ENCODE data around the gene MARVELD3.
"Not testable (repeated sequence)": the region's sequence is repeated elsewhere in the genome, so short reads cannot be mapped to it uniquely, and the experiment has no call there.

MARVELD3 gene

DNA sequence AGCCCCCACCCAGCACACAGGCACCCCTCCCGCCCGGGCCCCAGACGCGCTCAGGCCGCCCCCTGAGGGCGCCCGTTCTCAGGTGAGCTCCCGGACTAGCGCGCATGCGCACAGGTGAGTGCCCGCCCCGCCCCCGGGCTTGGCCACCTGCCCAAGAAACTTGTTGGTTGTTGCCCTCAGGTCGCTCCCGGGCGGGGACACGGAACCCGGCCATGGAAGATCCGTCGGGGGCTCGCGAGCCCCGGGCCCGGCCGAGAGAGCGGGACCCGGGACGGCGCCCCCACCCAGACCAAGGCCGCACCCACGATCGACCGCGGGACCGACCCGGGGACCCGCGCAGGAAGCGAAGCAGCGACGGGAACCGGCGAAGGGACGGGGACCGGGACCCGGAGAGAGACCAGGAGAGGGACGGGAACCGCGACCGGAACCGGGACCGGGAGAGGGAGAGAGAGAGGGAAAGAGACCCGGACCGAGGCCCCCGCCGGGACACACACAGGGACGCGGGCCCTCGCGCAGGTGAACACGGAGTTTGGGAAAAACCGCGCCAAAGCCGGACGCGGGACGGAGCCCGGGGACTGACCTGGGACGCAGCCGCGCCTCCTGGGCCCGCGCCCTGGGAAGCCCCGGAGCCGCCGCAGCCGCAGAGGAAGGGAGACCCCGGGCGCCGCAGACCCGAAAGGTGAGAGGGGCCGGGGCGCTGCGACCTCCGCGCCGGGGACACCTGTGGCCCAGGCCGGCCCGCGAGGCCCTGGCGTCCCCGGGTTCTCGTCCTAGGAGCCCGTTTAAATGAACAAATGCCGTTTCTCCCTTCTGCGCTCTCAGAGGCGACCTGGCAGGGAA lies at the start of gene MARVELD3:
Gene MARVELD3 (plus strand): TSS at position 167 of the 840 bp plus-strand sequence. CDS start 46 bp downstream, at position 213.
- peak; percentile 69 for DNase-seq (ENCODE audit: low spot score)

- no peak for DNase-seq (ENCODE audit: low spot score)
Measured at GRCh38 chr16:71576971-71577370, 49.0 kb upstream of the MARVELD3 start, which contains the start of gene TAT. TAT (minus strand) TSS chr16:71577092; CDS start chr16:71576415, 677 bp downstream.

DNA sequence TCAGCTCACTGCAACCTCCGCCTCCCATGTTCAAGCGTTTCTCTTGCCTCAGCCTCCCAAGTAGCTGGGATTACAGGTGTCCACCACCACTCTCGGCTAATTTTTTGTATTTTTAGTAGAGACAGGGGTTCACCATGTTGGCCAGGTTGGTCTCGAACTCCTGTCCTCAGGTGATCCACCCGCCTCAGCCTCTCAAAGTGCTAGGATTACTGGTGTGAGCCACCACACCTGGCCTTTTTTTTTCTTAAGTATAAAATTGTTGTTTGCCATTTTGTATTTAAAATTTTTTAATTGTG lies 43.5 kb upstream of the MARVELD3 start:
- not testable (repeated sequence) for DNase-seq (ENCODE audit: low spot score)

GRCh38 chr16:71584543-71585317 lies 41.3 kb upstream of the MARVELD3 start:
- DNase-seq (ENCODE audit: low spot score), result no peak

- DNase-seq (ENCODE audit: low spot score), result no peak
Measured at GRCh38 chr16:71585318-71585703, 40.7 kb upstream of the MARVELD3 start.

DNA sequence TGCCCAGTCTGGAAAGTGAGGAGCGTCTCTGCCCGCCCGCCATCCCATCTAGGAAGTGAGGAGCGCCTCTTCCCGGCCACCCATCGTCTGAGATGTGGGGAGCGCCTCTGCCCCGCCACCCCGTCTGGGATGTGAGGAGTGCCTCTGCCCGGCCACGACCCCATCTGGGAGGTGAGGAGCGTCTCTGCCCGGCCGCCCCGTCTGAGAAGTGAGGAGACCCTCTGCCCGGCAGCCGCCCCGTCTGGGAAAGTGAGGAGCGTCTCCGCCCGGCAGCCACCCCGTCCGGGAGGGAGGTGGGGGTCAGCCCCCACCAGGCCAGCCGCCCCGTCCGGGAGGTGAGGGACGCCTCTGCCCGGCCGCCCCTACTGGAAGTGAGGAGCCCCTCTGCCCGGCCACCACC lies 36.6 kb upstream of the MARVELD3 start:
- not testable (repeated sequence) for DNase-seq (ENCODE audit: low spot score)

DNA sequence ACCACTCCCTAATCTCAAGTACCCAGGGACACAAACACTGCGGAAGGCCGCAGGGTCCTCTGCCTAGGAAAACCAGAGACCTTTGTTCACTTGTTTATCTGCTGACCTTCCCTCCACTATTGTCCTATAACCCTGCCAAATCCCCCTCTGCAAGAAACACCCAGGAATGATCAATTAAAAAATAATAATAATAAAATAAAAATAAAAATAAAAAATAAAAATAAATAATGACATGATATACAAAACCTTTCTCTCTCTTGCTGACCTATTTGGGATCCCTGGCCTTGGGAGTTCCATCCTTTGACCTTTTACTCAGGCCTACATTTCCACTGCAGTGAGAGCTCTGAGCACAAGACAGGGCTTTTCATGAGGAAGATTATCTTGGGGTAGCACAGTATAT lies 35.9 kb upstream of the MARVELD3 start:
- DNase-seq (ENCODE audit: low spot score), result not testable (repeated sequence)

DNA sequence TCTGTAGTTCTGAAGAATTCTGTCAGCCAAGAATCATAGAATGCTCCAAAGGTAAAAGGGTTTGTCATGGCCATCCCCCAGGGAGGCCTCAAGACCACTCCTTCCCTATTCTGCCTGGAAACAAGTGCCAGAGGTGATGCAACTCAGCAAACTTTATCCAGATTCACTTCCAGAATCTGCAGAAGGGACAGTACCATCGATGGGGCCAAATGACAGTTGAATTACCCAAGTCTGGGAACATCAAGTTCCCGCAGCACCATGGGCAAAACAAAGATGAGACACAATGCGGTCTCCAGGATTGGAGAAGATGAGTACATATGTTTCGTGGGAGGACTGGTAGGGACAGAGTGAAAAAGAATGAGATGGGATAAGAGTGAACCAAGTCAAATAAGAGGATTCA lies 35.4 kb upstream of the MARVELD3 start:
- DNase-seq (ENCODE audit: low spot score), result no peak

DNA sequence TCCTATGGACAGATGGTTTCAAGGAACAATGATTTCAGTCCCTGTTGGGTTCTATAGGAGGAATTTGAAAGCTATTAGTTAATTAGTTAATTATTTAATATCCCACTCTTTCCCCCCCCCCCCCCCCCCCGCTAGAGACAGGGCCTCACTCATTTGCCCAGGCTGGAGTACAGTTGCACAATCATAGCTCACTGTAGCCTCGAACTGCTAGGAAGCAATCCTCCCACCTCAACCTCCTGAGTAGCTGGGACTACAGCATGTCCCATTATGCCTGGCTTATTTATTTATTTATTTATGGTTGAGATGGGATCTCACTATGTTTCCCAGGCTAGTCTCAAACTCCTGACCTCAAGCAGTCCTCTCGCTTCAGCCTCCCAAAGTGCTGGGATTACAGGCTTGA lies 34.1 kb upstream of the MARVELD3 start:
- no peak for DNase-seq (ENCODE audit: low spot score)

DNA sequence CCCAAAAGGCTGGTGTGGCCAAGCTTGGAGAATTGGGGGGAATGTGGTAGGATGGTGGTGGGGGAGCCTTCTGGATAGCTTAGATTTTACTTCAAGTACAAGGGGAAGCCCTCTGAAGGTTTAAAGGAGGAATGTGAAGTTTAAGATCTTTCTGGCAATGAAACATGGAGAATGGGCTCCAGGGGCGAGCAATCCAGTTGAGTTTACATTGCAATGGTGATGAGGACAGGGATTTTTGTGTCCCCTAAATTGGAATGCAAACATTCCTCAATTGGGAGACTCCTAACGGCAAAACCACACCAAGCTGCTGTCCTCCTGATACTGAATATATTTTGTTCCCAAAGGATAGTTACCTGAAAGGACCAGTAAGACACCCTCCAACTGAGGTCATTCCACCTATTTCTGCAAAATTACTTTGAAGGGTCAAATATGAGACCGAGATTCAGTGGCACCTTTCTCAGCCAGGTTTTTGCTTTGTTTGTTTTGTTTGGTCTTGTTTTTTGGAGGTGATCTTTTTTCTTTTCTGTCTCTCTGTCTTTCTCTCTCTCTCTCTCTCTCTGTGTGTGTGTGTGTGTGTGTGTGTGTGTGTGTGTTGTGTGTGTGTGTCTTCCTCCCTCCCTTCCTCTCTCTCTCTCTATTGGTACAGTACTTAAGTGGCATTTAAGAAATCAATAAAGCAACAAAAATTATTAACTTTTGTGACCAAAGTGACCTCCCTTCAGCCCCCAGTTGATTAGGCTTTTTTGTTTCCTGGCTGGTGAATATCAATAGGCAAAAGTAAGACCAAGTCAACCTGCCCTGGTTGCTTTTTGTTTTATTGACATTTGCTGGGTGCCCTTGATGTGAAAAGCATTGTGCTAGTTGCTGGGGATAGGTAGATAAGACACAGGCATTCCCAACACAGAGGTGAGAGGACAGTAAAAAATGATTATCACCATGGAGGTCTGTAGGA lies 32.7 kb upstream of the MARVELD3 start:
- DNase-seq (ENCODE audit: low spot score), result no peak

DNA sequence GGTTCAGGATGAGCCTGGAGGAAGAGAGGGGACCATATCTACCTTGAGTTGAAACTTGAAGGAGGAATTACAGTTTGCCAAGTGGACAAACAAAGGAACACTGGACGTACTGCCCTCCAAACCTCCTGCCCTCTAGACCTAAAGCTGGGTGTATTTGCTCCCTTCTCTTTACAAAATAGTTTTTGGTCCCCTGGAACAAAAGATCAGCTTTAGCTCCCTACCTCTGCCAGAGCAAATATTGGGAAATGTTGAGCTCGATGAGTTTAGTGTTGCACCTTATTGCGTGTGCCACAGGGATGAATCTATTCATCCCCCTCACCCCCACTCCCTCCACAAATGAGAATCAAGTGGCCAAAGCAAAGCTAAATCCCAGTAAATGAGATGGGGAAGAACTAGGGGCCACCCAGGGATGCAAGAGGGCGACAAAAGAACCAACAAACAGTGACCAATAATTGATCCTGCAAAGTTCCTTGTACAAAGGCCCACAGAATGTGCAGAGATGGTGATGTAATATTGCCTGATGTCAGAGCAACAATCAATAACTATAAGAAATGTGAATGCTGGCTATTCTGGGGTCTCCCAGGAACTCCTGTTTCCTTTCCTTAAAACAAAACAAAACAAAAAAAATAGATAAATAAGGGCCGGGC lies 31.9 kb upstream of the MARVELD3 start:
- no peak for DNase-seq (ENCODE audit: low spot score)

GRCh38 chr16:71595340-71595826 lies 30.6 kb upstream of the MARVELD3 start:
- DNase-seq (ENCODE audit: low spot score), result not testable (repeated sequence)

DNA sequence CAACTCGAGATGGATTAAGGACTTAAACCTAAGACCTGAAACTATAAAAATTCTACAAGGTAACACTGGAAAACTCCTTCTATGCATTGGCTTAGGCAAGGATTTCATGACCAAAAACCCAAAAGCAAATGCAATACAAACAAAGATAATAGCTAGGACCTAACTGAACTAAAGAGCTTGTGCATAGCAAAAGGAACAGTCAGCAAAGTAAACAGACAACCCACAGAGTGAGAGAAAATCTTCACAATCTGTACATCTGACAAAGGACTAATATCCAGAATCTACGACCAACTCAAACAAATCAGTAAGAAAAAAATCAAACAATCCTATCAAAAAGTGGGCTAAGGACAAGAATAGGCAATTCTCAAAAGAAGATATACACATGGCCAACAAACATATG lies 27.6 kb upstream of the MARVELD3 start:
- not testable (repeated sequence) for DNase-seq (ENCODE audit: low spot score)

- no peak for DNase-seq (ENCODE audit: low spot score)
Measured at GRCh38 chr16:71600822-71601221, 25.2 kb upstream of the MARVELD3 start.

GRCh38 chr16:71609066-71609465 lies 16.9 kb upstream of the MARVELD3 start:
- DNase-seq (ENCODE audit: low spot score), result no peak

GRCh38 chr16:71610447-71610846 lies 15.5 kb upstream of the MARVELD3 start:
- DNase-seq (ENCODE audit: low spot score), result no peak

DNA sequence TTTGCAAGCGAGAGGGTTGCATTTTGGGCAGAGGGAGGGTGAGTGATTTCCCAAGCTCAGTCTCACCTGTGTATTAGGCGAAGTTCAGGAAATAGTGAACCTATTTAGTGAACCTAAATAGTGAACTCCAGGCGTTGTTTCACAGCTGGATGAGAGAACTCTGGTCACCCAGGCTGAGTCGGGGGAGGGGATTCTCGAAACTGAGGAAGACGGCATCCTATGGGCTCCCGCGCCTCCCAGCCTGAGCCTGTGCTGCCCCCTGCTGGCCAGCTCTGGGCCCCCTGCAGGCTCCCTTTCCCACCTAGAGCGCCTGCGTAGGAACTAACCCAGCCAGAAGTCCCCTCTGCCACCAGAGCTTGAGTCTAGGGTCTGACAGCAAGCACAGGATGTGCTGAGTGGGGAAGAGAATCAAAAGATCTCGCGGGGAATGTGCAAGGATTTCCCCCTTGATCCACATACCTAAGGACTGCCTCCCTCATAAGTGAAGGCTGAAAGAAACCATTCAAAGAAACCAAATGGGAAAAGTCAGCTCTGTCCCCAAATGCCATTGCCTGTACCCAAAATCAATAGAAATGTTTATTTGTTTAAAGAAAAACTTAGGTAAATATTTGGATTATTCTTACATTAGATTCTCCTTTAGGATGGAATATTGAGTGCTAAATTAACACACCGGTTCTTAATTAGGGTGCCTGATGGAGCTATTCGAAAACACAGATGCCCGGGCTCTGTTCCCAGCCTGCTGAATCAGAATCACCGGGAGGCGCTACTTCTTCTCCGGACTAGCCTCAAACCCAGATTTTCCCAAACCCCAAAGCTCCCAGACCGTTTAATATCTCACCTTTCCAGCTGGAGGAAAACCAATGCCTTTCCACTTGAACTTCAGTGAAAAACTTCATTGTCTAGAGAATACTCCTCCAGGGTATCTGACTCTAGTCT lies 14.8 kb upstream of the MARVELD3 start:
- DNase-seq (ENCODE audit: low spot score), result peak; percentile 88

DNA sequence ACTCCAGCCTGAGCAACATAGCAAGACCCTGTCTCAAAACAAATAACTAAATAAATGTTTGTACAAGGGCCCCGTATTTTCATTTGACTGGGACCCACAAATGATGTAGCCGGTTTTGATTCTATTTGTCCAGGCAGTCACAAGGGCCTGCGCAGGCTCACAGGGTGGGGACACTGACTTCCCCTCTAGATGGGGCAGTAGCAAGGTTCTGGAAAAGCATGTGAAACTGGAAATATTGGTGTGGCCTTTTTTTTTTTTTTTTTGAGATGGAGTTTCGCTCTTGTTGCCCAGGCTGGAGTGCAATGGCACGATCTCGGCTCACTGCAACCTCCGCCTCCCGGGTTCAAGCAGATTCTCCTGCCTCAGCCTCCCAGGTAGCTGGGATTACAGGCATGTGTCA lies 11.0 kb upstream of the MARVELD3 start:
- not testable (repeated sequence) for DNase-seq (ENCODE audit: low spot score)

GRCh38 chr16:71618429-71618828 lies 7.6 kb upstream of the MARVELD3 start:
- DNase-seq (ENCODE audit: low spot score), result no peak

- DNase-seq (ENCODE audit: low spot score), result no peak
Measured at GRCh38 chr16:71622088-71622487, 3.9 kb upstream of the MARVELD3 start.
